NB4 (cell line): Measurements from ENCODE around the gene TMEM135.
A peak's percentile ranks its signal among the peaks of the same experiment; 100 is the strongest.
"Not testable (repeated sequence)": the region's sequence is repeated elsewhere in the genome, so short reads cannot be mapped to it uniquely, and the experiment has no call there.

Source experiments
- DNase-seq: peaks from one replicate; pipeline ENCODE4 v3.0.0; 2010; ENCODE audit warnings: low read depth
- H3K4me3 ChIP-seq: one replicate; pipeline ENCODE4 v1.5.1; 2011; ENCODE audit warnings: mild to moderate bottlenecking, low read depth, low read length, moderate library complexity
- CTCF ChIP-seq: IDR thresholded peaks from one replicate; pipeline ENCODE4 v1.5.1; 2012; ENCODE audit warnings: low read depth, low read length
- MAX ChIP-seq: IDR thresholded peaks from 2 replicates; pipeline ENCODE4 v1.6.1; 2011; ENCODE audit warnings: low read depth, low read length
- MYC ChIP-seq: IDR thresholded peaks from 2 replicates; pipeline ENCODE4 v1.6.1; 2011; ENCODE audit warnings: low read depth, low read length
- POLR2A ChIP-seq: IDR thresholded peaks from 2 replicates; pipeline ENCODE4 v1.6.1; 2011; ENCODE audit warnings: mild to moderate bottlenecking; ENCODE audit not compliant: insufficient read length; ENCODE audit errors: extremely low read depth

Gene TMEM135

GRCh38 chr11:87037450-87038234 is at the start of gene TMEM135:
TMEM135 (plus strand) TSS chr11:87037934; CDS start chr11:87038046, 112 bp downstream.
- DNase-seq: peak; percentile 98
- TF ChIP-seq MAX: peak; percentile 71
- no peak for TF ChIP-seq CTCF
- TF ChIP-seq MYC: peak; percentile 83
- TF ChIP-seq POLR2A: peak; percentile 66

GRCh38 chr11:86988351-86988881 is 49.3 kb upstream of the TMEM135 start:
- H3K4me3 ChIP-seq: no peak overlapping the region
- TF ChIP-seq CTCF (no peak), MAX (no peak), MYC (no peak), POLR2A (no peak)
- no peak for DNase-seq

More at GRCh38 chr11:87037450-87038234, at the start of gene TMEM135:
- peak within 1 kb of the TSS; percentile 89 for H3K4me3 ChIP-seq

GRCh38 chr11:86990031-86990430 is 47.7 kb upstream of the TMEM135 start:
- TF ChIP-seq POLR2A: no peak
- no peak overlapping the region for H3K4me3 ChIP-seq
- no peak for DNase-seq

GRCh38 chr11:86990515-86990914 is 47.2 kb upstream of the TMEM135 start:
- H3K4me3 ChIP-seq: no peak overlapping the region
- no peak for DNase-seq
- TF ChIP-seq MAX (no peak), MYC (no peak), POLR2A (no peak), CTCF (no peak)

- no peak for DNase-seq
- TF ChIP-seq MAX (no peak), POLR2A (no peak), CTCF (no peak), MYC (no peak)
- no peak overlapping the region for H3K4me3 ChIP-seq
Measured at GRCh38 chr11:86991341-86991740, 46.4 kb upstream of the TMEM135 start.

- H3K4me3 ChIP-seq: not testable (repeated sequence)
Measured at GRCh38 chr11:86992340-86992739, 45.4 kb upstream of the TMEM135 start.

DNA sequence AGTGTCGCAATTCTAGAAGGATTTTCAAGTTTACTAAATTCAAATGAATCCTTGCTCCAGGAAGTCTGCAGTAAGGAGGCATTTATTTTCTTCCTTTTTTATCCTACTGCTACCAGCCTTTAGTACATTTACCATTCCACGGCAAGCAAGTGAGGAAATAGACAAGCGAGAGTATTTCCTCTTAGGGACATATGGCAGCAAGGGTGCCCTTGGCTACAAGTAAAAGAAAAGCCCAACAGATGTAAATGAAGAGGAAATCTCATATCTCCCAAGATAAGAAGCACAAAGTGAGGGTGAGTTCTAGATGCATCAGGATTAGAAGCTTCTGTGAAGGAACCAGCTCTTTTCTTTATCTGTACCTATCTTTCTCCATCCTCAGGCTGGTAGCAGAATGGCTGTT is 44.7 kb upstream of the TMEM135 start:
- no peak overlapping the region for H3K4me3 ChIP-seq
- no peak for DNase-seq
- TF ChIP-seq CTCF (no peak), POLR2A (no peak), MAX (no peak), MYC (no peak)

More at GRCh38 chr11:86992340-86992739, 45.4 kb upstream of the TMEM135 start:
- not testable (repeated sequence) for DNase-seq
